GM10847 (cell line): ENCODE measurements around the gene SETDB2.
A peak's percentile ranks its signal among the peaks of the same experiment; 100 is the strongest.

Source experiments
- POLR2A ChIP-seq: IDR thresholded peaks from 2 replicates; pipeline ENCODE4 v1.6.1; 2011; ENCODE audit not compliant: insufficient read length; ENCODE audit errors: extremely low read depth

SETDB2 gene

DNA sequence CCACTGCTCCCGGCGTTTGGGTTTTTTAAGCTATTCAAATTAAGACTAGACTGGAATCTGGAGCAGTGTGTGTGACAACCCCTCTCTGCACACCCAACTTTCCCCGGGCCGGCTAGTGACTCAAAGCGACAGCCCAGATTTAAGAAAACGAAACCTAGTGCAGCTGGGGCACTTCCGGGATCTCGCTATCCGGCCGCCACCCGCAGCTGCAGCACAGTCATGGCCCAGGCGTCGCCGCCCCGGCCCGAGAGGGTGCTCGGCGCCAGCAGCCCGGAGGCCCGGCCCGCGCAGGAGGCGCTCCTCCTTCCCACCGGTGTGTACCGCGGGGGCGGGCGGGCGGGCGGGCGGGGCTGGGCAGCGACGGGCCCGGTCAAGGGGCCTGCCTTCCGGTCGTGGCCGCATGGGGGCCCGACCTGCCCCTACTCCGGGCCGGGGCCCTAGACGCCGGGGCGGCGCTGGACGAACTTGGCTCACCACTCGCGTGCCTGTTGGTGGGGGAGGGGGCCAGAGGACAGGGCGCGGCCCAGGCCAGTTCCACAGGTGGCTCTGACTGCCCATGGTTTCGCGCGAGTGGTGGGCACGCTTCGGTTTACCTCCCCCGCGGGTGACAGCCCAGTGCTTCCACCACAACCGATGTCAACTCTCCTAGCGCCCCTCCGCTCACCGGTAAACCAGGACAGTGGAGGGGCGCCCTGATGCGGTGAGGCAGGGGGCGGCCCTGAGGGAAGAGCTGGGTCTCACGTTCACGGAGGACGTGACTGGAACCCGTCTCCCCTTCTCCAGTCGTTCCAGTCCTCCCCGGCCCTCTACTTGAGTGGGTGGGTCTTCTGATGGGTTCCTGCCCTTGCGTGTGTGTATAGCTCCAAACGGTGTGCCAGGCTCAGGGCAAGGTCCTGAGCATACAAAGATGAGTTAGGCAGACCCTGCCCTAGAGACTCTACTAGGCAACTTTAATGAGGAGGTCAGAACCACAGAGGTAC, 52.0 kb downstream of the SETDB2 start, which contains the start of gene PHF11:
Gene PHF11, plus strand, starts transcription at position 171 of the 980 bp plus-strand sequence. Its CDS starts 49 bp downstream, at position 220.
- peak; percentile 83 for TF ChIP-seq POLR2A

DNA sequence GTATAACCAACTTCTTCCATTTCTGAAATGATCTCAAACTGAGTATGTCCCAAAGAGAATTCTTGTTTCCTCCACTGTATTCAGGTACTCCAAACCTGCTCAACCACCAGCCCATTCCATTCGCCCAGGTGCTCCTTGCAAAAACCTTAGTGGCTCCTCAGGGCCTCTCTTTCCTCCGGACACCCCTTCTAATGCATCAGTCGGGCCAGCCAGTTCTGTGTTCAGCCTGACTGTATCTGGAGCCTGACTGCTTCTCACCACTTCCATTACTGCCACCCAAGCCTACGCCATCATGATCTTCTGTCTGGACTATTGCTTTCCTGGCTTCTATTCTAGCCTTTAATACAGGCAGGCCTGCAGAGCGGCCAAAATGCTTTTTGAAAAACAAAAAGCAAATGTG, 53.2 kb downstream of the SETDB2 start:
- no peak for TF ChIP-seq POLR2A

DNA sequence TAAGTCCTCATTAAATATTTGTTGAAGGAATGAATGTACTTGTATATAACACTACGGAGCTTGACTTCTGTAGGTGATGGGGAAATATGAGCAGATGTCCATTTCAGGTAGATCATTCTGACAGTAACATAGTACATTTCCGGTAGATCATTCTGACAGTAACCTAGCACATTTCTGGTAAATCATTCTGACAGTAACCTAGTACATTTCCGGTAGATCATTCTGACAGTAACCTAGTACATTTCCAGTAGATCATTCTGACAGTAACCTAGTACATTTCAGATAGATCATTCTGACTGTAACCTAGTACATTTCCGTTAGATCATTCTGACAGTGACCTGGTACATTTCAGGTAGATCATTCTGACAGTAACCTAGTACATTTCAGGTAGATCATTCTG, 54.1 kb downstream of the SETDB2 start:
- TF ChIP-seq POLR2A: no peak

DNA sequence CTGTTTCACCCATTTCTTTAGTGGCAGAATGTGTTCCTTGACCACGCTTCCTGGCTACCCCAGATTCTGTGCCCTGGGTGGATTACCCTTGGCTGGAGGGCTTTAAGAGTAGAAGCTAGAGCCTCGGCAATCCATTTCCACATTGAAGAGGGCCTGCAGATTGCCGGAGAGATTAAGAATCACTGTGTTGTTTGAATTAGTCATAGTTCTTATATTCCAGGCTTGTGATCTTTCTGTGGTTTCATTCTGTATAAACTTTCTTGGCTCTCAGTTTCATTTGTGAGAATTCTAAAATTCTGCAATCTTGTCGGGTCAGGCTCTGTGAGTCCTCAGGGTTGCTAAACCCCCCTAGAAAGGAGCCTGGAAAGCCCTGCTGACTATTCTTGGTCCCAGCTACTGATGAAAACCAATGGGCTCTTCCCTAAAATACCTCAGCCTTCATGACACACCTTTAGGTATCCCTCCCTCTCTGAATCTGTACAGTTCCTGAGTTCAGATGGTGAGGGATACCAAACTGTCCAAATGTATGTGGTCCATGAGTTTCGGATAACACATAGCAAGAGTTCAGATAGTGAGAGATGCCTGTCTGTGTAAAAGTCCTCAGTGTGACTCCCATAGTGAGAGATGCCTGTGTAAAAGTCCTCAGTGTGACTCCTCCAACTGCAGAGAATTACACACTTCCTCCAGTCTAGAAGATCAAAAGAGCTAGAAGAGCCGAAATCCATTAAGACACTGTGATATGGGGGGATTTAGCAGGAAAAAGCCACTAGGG, 56.0 kb downstream of the SETDB2 start:
- TF ChIP-seq POLR2A: no peak

DNA sequence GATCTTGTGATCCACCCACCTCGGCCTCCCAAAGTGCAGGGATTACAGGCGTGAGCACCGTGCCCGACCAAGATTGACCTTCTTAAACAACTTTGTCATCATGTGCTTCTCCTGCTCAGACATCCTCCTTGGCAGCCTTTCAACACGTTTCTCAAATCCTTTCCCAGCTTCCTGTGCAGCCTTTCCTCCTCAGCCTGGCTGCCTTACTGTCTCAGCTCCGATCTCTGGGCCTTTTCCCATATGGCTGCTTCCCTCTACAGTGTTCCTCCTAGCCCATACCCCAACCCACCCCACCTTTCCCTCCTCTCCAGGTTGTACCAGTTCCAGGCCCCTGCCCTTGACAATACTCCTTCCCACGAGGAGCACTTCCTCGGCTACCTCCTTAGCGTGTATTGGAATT, 58.9 kb downstream of the SETDB2 start:
- no peak for TF ChIP-seq POLR2A

DNA sequence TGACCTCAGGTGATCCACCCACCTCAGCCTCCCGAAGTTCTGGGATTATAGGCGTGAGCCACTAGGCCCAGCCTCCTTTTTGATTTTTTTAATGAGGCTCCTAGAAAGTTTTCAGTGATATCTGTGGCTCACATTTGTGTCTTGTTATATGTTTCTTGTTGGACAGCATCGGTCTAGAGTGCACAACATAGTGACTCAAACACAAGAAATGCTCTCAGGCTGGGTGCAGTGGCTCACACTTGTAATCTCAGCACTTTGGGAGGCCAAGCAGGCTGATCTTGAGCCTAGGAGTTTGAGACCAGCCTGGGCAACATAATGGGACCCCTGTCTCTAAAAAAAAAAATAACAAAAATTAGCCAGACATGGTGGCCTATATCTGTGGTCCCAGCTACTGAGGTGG, 59.9 kb downstream of the SETDB2 start:
- no peak for TF ChIP-seq POLR2A

DNA sequence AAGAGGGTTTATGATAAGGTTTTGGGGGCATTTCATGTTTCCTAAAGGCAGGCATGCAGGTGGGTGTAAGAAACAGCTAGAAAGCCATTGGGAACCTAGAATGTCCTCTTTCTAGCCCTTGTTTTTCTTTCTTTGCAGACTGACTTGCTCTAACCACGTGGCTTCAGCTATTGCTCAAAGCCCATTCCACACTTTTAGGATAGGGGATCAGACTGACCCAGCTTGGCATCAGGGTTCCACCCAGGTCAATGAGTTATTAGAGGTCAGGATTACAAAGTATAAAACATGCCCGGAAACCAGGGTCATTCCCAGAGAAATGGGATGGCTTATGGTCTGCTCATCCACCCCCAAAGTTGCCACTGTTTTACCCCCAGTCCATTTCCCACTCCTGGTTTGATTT, 68.5 kb downstream of the SETDB2 start:
- no peak for TF ChIP-seq POLR2A

DNA sequence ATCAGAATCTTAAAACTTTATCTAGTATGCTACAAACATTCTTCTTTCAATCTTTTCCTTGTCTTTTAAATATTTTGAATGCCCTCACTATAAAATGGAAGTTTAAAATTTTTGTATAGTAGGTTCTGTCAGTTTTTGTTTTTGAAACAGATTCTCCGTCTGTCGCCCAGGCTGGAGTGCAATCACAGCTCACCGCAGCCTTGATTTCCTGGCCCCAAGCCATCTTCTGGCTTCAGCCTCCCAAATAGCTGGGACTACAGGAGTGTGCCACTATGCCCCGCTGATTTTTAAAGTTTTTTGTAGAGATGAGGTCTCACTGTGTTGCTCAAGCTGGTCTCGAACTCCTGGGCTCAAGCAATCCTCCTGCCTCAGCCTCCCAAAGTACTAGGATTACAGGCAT, 72.4 kb downstream of the SETDB2 start:
- TF ChIP-seq POLR2A: no peak

DNA sequence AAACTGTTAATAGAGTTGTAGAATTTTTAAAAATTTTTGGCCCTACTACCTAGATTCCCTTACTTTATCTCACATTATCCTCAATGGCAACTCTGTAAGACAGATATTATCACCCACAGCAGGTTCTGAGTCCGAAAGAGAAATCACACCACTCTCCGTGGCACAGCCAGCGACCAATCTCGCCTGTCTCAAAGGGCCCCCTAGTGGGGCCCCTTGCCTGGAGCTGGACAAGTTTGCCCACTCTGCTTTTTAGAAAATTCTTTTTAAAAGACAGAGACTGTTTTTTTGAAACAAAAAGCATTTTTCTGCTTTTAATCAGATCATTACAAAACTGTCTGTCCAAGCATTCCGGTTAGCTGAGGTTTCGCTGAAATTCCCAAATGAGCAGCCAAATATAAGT, 73.4 kb downstream of the SETDB2 start:
- TF ChIP-seq POLR2A: no peak

DNA sequence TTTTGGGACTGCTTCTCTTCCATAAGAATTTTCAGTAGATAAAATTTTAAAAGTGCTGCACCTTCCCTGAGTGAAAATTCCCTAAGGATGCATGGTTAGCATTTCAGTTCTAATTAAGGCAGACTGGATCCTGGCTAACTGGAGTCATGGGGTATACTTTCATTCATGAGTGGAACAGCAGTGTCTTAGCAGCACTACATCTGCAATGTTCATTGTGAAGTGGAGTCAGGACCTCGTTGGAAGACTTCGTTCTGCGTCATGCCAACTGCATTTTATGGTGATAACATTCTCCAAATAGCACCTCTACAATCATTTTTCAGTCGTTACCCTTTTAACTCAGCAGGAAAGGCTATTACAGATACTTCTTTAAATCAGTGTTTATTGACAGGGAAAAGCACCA, 77.2 kb downstream of the SETDB2 start:
- no peak for TF ChIP-seq POLR2A

DNA sequence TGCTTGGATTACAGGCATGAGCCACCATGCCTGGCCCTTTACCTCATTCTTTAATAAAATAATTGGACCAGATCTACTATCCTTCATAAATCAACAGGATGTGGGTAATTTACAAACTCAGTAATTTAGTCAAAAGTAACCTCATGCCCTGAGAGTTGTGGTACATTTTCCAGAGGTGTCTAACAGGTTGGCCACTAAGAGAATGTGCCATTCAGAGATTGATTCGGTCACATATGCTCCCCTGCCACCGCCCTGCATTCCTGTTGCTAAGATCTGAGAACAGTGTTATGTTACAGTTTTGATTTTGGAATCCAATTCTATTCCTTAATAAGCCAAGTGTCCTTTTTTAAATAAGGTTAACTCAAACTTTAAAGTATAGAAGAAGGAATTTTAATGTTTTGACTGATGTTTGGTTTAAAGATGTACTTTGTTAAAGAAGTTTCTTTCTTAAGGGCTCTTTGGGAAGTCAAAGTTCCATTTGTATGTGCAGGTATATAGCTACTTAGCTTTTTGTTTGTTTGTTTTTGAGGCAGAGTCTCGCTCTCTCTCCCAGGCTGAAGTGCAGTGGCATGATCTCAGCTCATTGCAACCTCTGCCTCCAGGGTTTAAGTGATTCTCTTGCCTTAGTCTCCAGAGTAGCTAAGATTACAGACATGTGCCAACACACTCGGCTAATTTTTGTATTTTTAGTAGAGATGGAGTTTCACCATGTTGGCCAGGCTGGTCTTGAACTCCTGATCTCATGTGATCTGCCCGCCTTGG, 80.8 kb downstream of the SETDB2 start:
- TF ChIP-seq POLR2A: no peak

DNA sequence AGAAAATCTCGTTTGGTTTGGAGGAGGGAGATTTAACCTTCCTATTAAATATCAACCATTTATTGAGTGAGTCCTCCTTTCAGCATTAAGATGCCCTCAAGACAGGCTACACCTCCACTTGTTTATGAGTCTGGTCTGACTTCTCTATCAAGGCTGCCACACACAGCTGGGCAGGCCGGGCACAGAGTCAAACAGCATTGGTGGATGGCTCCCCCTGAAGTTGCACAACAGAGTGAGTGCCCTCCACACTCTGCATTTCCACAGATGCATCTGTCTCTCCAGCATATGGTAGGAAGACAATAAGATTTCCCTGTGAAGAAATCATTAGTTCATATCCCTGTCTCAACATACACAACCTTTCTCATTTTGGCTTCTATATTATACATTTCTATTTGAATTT, 83.0 kb downstream of the SETDB2 start:
- TF ChIP-seq POLR2A: no peak

DNA sequence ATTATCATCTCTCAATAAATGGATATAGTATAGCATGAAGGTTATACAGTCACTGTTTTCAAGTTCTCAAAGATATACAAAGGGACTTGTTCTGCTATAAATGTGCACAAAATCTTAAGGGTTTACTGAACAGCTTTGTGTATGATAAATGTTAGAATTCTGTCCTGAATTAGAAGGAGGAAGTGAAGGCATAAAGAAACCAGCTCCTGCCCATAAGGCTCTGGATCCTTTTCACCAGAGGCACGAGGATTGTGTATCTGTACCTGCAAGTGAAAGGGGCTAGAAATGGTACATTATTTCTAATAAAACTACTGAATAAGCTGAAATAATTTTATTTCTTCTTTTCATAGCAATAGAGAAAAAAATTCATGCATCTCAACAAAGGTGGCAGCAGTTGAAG, 84.1 kb downstream of the SETDB2 start:
- TF ChIP-seq POLR2A: no peak

DNA sequence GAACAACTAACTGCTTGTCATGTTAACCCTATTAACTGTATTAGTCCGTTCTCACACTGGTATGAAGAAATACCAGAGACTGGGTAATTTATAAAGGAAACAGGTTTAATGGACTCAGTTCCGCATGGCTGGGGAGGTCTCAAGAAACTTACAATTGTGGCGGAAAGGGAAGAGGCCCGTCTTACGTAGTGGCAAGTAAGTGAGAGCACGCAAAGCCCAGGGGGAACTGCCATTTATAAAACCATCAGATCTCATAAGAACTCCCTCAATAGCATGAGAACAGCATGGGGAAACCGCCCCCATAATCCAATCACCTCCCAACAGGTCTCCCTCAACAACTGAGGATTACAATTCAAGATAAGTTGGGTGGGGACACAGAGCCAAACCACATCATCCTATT, 86.4 kb downstream of the SETDB2 start:
- no peak for TF ChIP-seq POLR2A

DNA sequence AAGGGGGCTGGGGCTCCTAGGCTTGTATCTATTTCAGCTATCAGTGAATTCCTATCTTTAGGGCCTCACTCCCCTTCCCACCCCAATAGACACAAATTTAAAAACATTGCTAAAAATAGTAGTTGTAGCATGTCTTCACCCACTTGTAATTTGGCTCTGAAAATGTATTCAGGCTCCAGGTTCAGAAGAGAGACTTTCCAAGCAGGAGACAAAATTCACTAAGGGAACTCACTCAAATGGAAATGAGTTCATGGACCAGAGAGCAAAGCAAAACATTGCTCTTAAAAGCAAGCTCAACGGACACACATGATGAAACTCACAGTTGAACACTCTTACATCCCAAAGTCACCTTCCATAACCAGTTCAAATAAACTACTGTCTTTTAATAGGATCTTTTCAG, 88.5 kb downstream of the SETDB2 start:
- no peak for TF ChIP-seq POLR2A
